ENCODE data around the gene USP14.

DNA sequence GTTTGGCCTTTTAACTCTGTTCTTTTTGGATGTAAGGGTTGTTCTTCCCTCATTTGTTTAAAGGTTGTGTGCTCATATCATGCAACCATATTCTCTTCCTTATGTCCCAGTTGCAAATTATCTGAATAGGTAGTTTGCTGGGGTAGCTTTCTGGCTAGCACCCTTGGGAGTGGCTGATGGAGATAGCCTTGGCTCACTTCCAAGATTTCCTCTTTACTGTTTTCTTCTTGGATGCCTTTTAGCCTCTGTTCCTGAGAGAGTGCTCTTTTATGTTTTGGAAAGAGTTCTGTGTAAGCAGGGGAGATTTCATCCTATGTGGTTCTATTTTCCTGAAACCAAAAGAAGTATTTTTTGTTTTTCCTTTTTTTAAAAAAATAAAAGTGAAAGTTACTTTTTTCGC lies 25.4 kb downstream of the USP14 start:
- no peak for TF ChIP-seq POLR2A (IDR thresholded peaks at IDR 0.05; ENCODE audit: low read length)
- no peak for TF ChIP-seq GATA1 (IDR thresholded peaks at IDR 0.05; ENCODE audit: low read depth, low read length)

All from erythroblast (primary cell).